ENCODE results near the gene KRTAP10-11. TPM values are rescaled to one million over a fixed set of nuclear protein-coding genes. Genes with fewer than 3 reads are reported as not detected.

The KRTAP10-11 gene
- total RNA-seq, 4 donors from 2014 or later = not detected

GRCh38 chr21:44615911-44616590 is 30.2 kb upstream of the KRTAP10-11 start:
- H3K4me3 ChIP-seq = no peak overlapping the region
- H3K27me3 ChIP-seq = no peaks in the 10 kb centered on the region
- TF ChIP-seq POLR2A (IDR thresholded peaks at IDR 0.05) (no peak), CTCF (IDR thresholded peaks at IDR 0.05) (no peak)
- H3K9me3 ChIP-seq = no peaks in the 10 kb centered on the region
- DNase-seq = no peak
- intact Hi-C loops (cut with DNase I; ENCODE audit: low total_unique reads) = no loop called here
- no peak overlapping the region for H3K27ac ChIP-seq
- H3K36me3 ChIP-seq = no peaks in the 10 kb centered on the region
- H3K4me1 ChIP-seq = no peaks in the 10 kb centered on the region

GRCh38 chr21:44616591-44616926 is 29.7 kb upstream of the KRTAP10-11 start:
- TF ChIP-seq CTCF (IDR thresholded peaks at IDR 0.05) (no peak), POLR2A (IDR thresholded peaks at IDR 0.05) (no peak)
- no peaks in the 10 kb centered on the region for H3K9me3 ChIP-seq
- no peaks in the 10 kb centered on the region for H3K4me1 ChIP-seq
- H3K36me3 ChIP-seq = no peaks in the 10 kb centered on the region
- intact Hi-C loops (cut with DNase I; ENCODE audit: low total_unique reads) = no loop called here
- no peak overlapping the region for H3K27ac ChIP-seq
- H3K4me3 ChIP-seq = no peak overlapping the region
- H3K27me3 ChIP-seq = no peaks in the 10 kb centered on the region
- no peak for DNase-seq

GRCh38 chr21:44617071-44617501 is 29.1 kb upstream of the KRTAP10-11 start:
- no peak for DNase-seq
- Histone ChIP-seq H3K4me1 (no peaks in the 10 kb centered on the region), H3K36me3 (no peaks in the 10 kb centered on the region), H3K27me3 (no peaks in the 10 kb centered on the region), H3K4me3 (no peak overlapping the region), H3K9me3 (no peaks in the 10 kb centered on the region), H3K27ac (no peak overlapping the region)
- intact Hi-C loops (cut with DNase I; ENCODE audit: low total_unique reads) = no loop called here
- TF ChIP-seq POLR2A (IDR thresholded peaks at IDR 0.05) (no peak), CTCF (IDR thresholded peaks at IDR 0.05) (no peak)

GRCh38 chr21:44618504-44618903 is 27.7 kb upstream of the KRTAP10-11 start:
- intact Hi-C loops (cut with DNase I; ENCODE audit: low total_unique reads) = no loop called here
- TF ChIP-seq CTCF (IDR thresholded peaks at IDR 0.05) (no peak), POLR2A (IDR thresholded peaks at IDR 0.05) (no peak)
- no peaks in the 10 kb centered on the region for H3K27me3 ChIP-seq
- no peaks in the 10 kb centered on the region for H3K9me3 ChIP-seq
- H3K27ac ChIP-seq = no peak overlapping the region
- H3K4me1 ChIP-seq = no peaks in the 10 kb centered on the region
- no peak overlapping the region for H3K4me3 ChIP-seq
- H3K36me3 ChIP-seq = no peaks in the 10 kb centered on the region
- no peak for DNase-seq

- no peaks in the 10 kb centered on the region for H3K27me3 ChIP-seq
- DNase-seq = no peak
- no peaks in the 10 kb centered on the region for H3K36me3 ChIP-seq
These were observed 27.3 kb upstream of the KRTAP10-11 start for GRCh38 chr21:44618909-44619308.

More at GRCh38 chr21:44618909-44619308, 27.3 kb upstream of the KRTAP10-11 start:
- no peak for TF ChIP-seq CTCF (IDR thresholded peaks at IDR 0.05)
- no peak for TF ChIP-seq POLR2A (IDR thresholded peaks at IDR 0.05)
- Histone ChIP-seq H3K4me1 (no peaks in the 10 kb centered on the region), H3K27ac (no peak overlapping the region), H3K9me3 (no peaks in the 10 kb centered on the region), H3K4me3 (no peak overlapping the region)
- intact Hi-C loops (cut with DNase I; ENCODE audit: low total_unique reads) = no loop called here
